T-helper 2 cell (primary cell): ENCODE measurements around the gene PITRM1.

ENCODE experiments used
- DNase-seq, 5 experiments: peaks; one replicate each; pipeline versions ENCODE4 v3.0.0 to v3.0.0-alpha.2; 2012 to 2022

The PITRM1 gene

GRCh38 chr10:3165196-3165595 lies 7.4 kb downstream of the PITRM1 start:
- DNase-seq, result no peak

GRCh38 chr10:3163879-3164278 lies 8.7 kb downstream of the PITRM1 start:
- DNase-seq, result no peak

- DNase-seq, result no peak
Measured at GRCh38 chr10:3162533-3162932, 10.0 kb downstream of the PITRM1 start.

GRCh38 chr10:3159152-3159551 lies 13.4 kb downstream of the PITRM1 start:
- DNase-seq, result no peak

- DNase-seq, result no peak
Measured at GRCh38 chr10:3154666-3155065, 17.9 kb downstream of the PITRM1 start.

- no peak for DNase-seq
Measured at GRCh38 chr10:3152566-3152935, 20.0 kb downstream of the PITRM1 start.

- DNase-seq, result no peak
Measured at GRCh38 chr10:3151889-3152565, 20.6 kb downstream of the PITRM1 start.

GRCh38 chr10:3150961-3151360 lies 21.6 kb downstream of the PITRM1 start:
- no peak for DNase-seq

- DNase-seq, result no peak
Measured at GRCh38 chr10:3150366-3150765, 22.2 kb downstream of the PITRM1 start.

- DNase-seq, result no peak
Measured at GRCh38 chr10:3149918-3150317, 22.7 kb downstream of the PITRM1 start.

- no peak for DNase-seq
Measured at GRCh38 chr10:3148994-3149393, 23.6 kb downstream of the PITRM1 start.

- DNase-seq, result no peak
Measured at GRCh38 chr10:3148041-3148440, 24.5 kb downstream of the PITRM1 start.

GRCh38 chr10:3147117-3147820 lies 25.3 kb downstream of the PITRM1 start:
- DNase-seq, result no peak

- no peak for DNase-seq
Measured at GRCh38 chr10:3146289-3146688, 26.3 kb downstream of the PITRM1 start.

- DNase-seq, result no peak
Measured at GRCh38 chr10:3145366-3145765, 27.2 kb downstream of the PITRM1 start.

- DNase-seq, result no peak
Measured at GRCh38 chr10:3143791-3144434, 28.7 kb downstream of the PITRM1 start.

- DNase-seq, result no peak
Measured at GRCh38 chr10:3143366-3143765, 29.2 kb downstream of the PITRM1 start.

GRCh38 chr10:3142146-3142875 lies 30.3 kb downstream of the PITRM1 start:
- DNase-seq, result no peak

- no peak for DNase-seq
Measured at GRCh38 chr10:3141351-3142005, 31.1 kb downstream of the PITRM1 start.

- no peak for DNase-seq
Measured at GRCh38 chr10:3140280-3140679, 32.3 kb downstream of the PITRM1 start.

GRCh38 chr10:3139216-3139910 lies 33.2 kb downstream of the PITRM1 start:
- DNase-seq, result no peak
